GM12891 (cell line): Measurements from ENCODE around the gene PIGO.

Source experiments
- POLR2A ChIP-seq: IDR thresholded peaks from 2 replicates; pipeline ENCODE4 v1.6.1; 2011; ENCODE audit warnings: low read depth, low read length, control low read depth
- POLR2AphosphoS5 ChIP-seq: IDR thresholded peaks from 2 replicates; pipeline ENCODE4 v1.6.1; 2011; ENCODE audit warnings: low read depth, low read length, control low read depth

- TF ChIP-seq POLR2AphosphoS5 (no peak), POLR2A (no peak)
Observed at GRCh38 chr9:35067056-35067455, 29.3 kb downstream of the PIGO start.
